Uterus (tissue), 4 donors: ENCODE data around the gene TOX2. TPM values are rescaled to one million over a fixed set of nuclear protein-coding genes. Genes with fewer than 3 reads are reported as not detected.

Experiments used
- DNase-seq, 2 donors: peaks; one replicate each; pipeline ENCODE4 v3.0.0-alpha.2; 2019 to 2020
- H3K27ac ChIP-seq, 2 donors: fragments of 200-600 bp; sonication (generic); 1 replicate in 1 of 2; 2 replicates in 1 of 2; pipeline ENCODE4 v1.5.1; 2016 to 2018
- H3K27me3 ChIP-seq, 2 donors: fragments of 200-600 bp; sonication (generic); one replicate each; pipeline ENCODE4 v1.5.1; 2018 to 2019; ENCODE audit warnings: control low read depth in 1 of 2
- H3K36me3 ChIP-seq, 2 donors: fragments of 200-600 bp; sonication (generic); one replicate each; pipeline ENCODE4 v1.5.1; 2019; ENCODE audit warnings: control low read depth in 1 of 2
- H3K4me1 ChIP-seq, 2 donors: fragments of 200-600 bp; sonication (generic); one replicate each; pipeline ENCODE4 v1.5.1; 2018 to 2019; ENCODE audit warnings: control low read depth in 1 of 2
- H3K4me3 ChIP-seq, 2 donors: fragments of 200-600 bp; sonication (generic); 1 replicate in 1 of 2; 2 replicates in 1 of 2; pipeline ENCODE4 v1.5.1; 2018 to 2019; ENCODE audit warnings: mild to moderate bottlenecking in 1 of 2
- H3K9me3 ChIP-seq, 2 donors: fragments of 200-600 bp; sonication (generic); one replicate each; pipeline ENCODE4 v1.5.1; 2019; ENCODE audit warnings: control low read depth in 1 of 2
- CTCF ChIP-seq, 4 experiments: fragments of 200-600 bp in 2 of 4; fragments of 450-650 bp in 2 of 4; sonication (generic) in 2 of 4; IDR thresholded peaks; one replicate each; pipeline ENCODE4 v1.5.1; 2016 to 2019; ENCODE audit warnings: antibody characterized with exemption in 4 of 4, mild to moderate bottlenecking in 2 of 4, moderate library complexity in 1 of 4
- POLR2A ChIP-seq, 2 donors: fragments of 450-650 bp; IDR thresholded peaks; one replicate each; pipeline ENCODE4 v1.6.1; 2016; ENCODE audit warnings: antibody characterized with exemption in 2 of 2, mild to moderate bottlenecking in 1 of 2, moderate library complexity in 1 of 2
- intact Hi-C: fragments of 100-400 bp; cut with DNase I; formaldehyde crosslinking; loops from one replicate; pipeline ENCODE4 v1.15.1; 2023; ENCODE audit warnings: low total_unique reads
- total RNA-seq, 4 donors: library from RNA; depleted of rRNA in 3 of 4; stranded (reverse); fragments of >200 nt in 3 of 4; gene quantifications; one replicate each; pipeline versions ENCODE4 v1.1.0 to v1.2.4, GENCODE V29; 2014 to 2023
- donor health status: DM: yes; HTN: yes; CAD: no.

TOX2 gene
- total RNA-seq, 4 donors from 2014 or later, result 0.26 to 4.8 (median 0.28) TPM; not detected in 1

- Histone ChIP-seq H3K27ac (no peak overlapping the region), H3K36me3 (no peaks in the 10 kb centered on the region), H3K4me3 (no peak overlapping the region), H3K9me3 (no peaks in the 10 kb centered on the region), H3K4me1 (no peaks in the 10 kb centered on the region), H3K27me3 (no peaks in the 10 kb centered on the region)
- intact Hi-C loops, result no loop called here
- TF ChIP-seq CTCF (IDR thresholded peaks at IDR 0.05) (no peak), POLR2A (IDR thresholded peaks at IDR 0.05) (no peak)
- no peak for DNase-seq
Observed at GRCh38 chr20:43936805-43937204, 22.2 kb downstream of the TOX2 start.

- no peak for DNase-seq
- Histone ChIP-seq H3K27me3 (no peaks in the 10 kb centered on the region), H3K4me1 (no peaks in the 10 kb centered on the region), H3K27ac (no peak overlapping the region), H3K9me3 (no peaks in the 10 kb centered on the region), H3K36me3 (no peaks in the 10 kb centered on the region), H3K4me3 (no peak overlapping the region)
- TF ChIP-seq CTCF (IDR thresholded peaks at IDR 0.05), result no peak
- TF ChIP-seq POLR2A (IDR thresholded peaks at IDR 0.05), result no peak
- intact Hi-C loops, result no loop called here
Observed at GRCh38 chr20:43937591-43937990, 22.9 kb downstream of the TOX2 start.

- Histone ChIP-seq H3K36me3 (no peaks in the 10 kb centered on the region), H3K27me3 (no peaks in the 10 kb centered on the region), H3K4me1 (no peaks in the 10 kb centered on the region), H3K9me3 (no peaks in the 10 kb centered on the region), H3K27ac (no peak overlapping the region), H3K4me3 (no peak overlapping the region)
- TF ChIP-seq CTCF (IDR thresholded peaks at IDR 0.05) (no peak), POLR2A (IDR thresholded peaks at IDR 0.05) (no peak)
- intact Hi-C loops, result no loop called here
- no peak for DNase-seq
Observed at GRCh38 chr20:43938017-43938655, 23.5 kb downstream of the TOX2 start.

- Histone ChIP-seq H3K36me3 (no peaks in the 10 kb centered on the region), H3K4me1 (no peaks in the 10 kb centered on the region), H3K27me3 (no peaks in the 10 kb centered on the region), H3K4me3 (no peak overlapping the region), H3K9me3 (no peaks in the 10 kb centered on the region), H3K27ac (no peak overlapping the region)
- intact Hi-C loops, result no loop called here
- TF ChIP-seq CTCF (IDR thresholded peaks at IDR 0.05) (no peak), POLR2A (IDR thresholded peaks at IDR 0.05) (no peak)
- DNase-seq, result no peak
Observed at GRCh38 chr20:43938932-43939761, 24.5 kb downstream of the TOX2 start.

GRCh38 chr20:43939762-43940121 is 25.1 kb downstream of the TOX2 start:
- no peak overlapping the region for H3K4me3 ChIP-seq
- no peaks in the 10 kb centered on the region for H3K36me3 ChIP-seq
- H3K27ac ChIP-seq, result no peak overlapping the region
- DNase-seq, result no peak
- H3K27me3 ChIP-seq, result no peaks in the 10 kb centered on the region
- TF ChIP-seq CTCF (IDR thresholded peaks at IDR 0.05) (no peak), POLR2A (IDR thresholded peaks at IDR 0.05) (no peak)
- no peaks in the 10 kb centered on the region for H3K4me1 ChIP-seq
- no peaks in the 10 kb centered on the region for H3K9me3 ChIP-seq
- intact Hi-C loops, result no loop called here
